Activated CD4-positive, alpha-beta T cell treated with anti-CD3 and anti-CD28 coated beads, Interleukin-2, amount 10 ng/mL, durations not matched to agents 24 days and 14 days (primary cell): Measurements from ENCODE around the gene PRM1. TPM values are rescaled to one million over a fixed set of nuclear protein-coding genes. Genes with fewer than 3 reads are reported as not detected.
"Not testable (repeated sequence)": the region's sequence is repeated elsewhere in the genome, so short reads cannot be mapped to it uniquely, and the experiment has no call there.

Experiments used
- DNase-seq: peaks from one replicate; pipeline ENCODE4 v3.0.0; 2022
- H3K27ac Mint-ChIP-seq: one replicate; pipeline ENCODE4 v1.8.0; 2022; ENCODE audit warnings: mild to moderate bottlenecking, mixed read lengths
- H3K27me3 Mint-ChIP-seq: one replicate; pipeline ENCODE4 v1.8.0; 2022; ENCODE audit warnings: mixed read lengths
- H3K36me3 Mint-ChIP-seq: one replicate; pipeline ENCODE4 v1.8.0; 2022; ENCODE audit warnings: low read depth, mild to moderate bottlenecking, mixed read lengths
- H3K4me1 Mint-ChIP-seq: one replicate; pipeline ENCODE4 v1.8.0; 2021; ENCODE audit warnings: mixed read lengths
- H3K4me3 Mint-ChIP-seq: one replicate; pipeline ENCODE4 v1.8.0; 2022; ENCODE audit warnings: mild to moderate bottlenecking, moderate library complexity, mixed read lengths
- H3K9me3 Mint-ChIP-seq: one replicate; pipeline ENCODE4 v1.8.0; 2021; ENCODE audit warnings: mixed read lengths
- intact Hi-C: fragments of 100-400 bp; cut with micrococcal nuclease; formaldehyde crosslinking; loops from one replicate; pipeline ENCODE4 v1.15.1; 2023
- total RNA-seq: library from RNA; stranded (reverse); gene quantifications from 2 replicates; pipeline ENCODE4 v1.2.3, GENCODE V29; 2022

PRM1 gene
- total RNA-seq, 1 donor from 2014 or later, result not detected

GRCh38 chr16:11297492-11298142, 16.5 kb upstream of the PRM1 start:
- Mint-ChIP-seq H3K9me3 (no peaks in the 10 kb centered on the region), H3K4me1 (peaks cover 35% of the 10 kb centered on the region), H3K27ac (peak overlapping the region; percentile 66), H3K4me3 (peak overlapping the region; percentile 63), H3K36me3 (no peaks in the 10 kb centered on the region), H3K27me3 (peaks cover 2% of the 10 kb centered on the region)
- peak; percentile 92 for DNase-seq
- intact Hi-C loops, result loop anchor here (5.0 kb wide), 1 partner anchor 35 kb away; no protein-coding TSS in a partner anchor

- no peaks in the 10 kb centered on the region for H3K36me3 Mint-ChIP-seq
- peaks cover 35% of the 10 kb centered on the region for H3K4me1 Mint-ChIP-seq
- intact Hi-C loops, result loop anchor here (5.0 kb wide), 1 partner anchor 35 kb away; no protein-coding TSS in a partner anchor
- H3K9me3 Mint-ChIP-seq, result no peaks in the 10 kb centered on the region
- DNase-seq, result no peak
- peaks cover 2% of the 10 kb centered on the region for H3K27me3 Mint-ChIP-seq
- peak overlapping the region; percentile 63 for H3K4me3 Mint-ChIP-seq
- H3K27ac Mint-ChIP-seq, result peak overlapping the region; percentile 66
Observed at GRCh38 chr16:11296706-11297491, 15.8 kb upstream of the PRM1 start.

GRCh38 chr16:11296351-11296705, 15.2 kb upstream of the PRM1 start:
- Mint-ChIP-seq H3K4me1 (peaks cover 35% of the 10 kb centered on the region), H3K27ac (no peak overlapping the region), H3K36me3 (no peaks in the 10 kb centered on the region), H3K9me3 (no peaks in the 10 kb centered on the region), H3K4me3 (no peak overlapping the region), H3K27me3 (peaks cover 6% of the 10 kb centered on the region)
- DNase-seq, result no peak
- intact Hi-C loops, result loop anchor here (5.0 kb wide), 1 partner anchor 34 kb away; no protein-coding TSS in a partner anchor

- H3K4me3 Mint-ChIP-seq, result no peak overlapping the region
- no peak overlapping the region for H3K27ac Mint-ChIP-seq
- intact Hi-C loops, result loop anchor here (5.0 kb wide), 1 partner anchor 33 kb away; no protein-coding TSS in a partner anchor
- peaks cover 35% of the 10 kb centered on the region for H3K4me1 Mint-ChIP-seq
- H3K27me3 Mint-ChIP-seq, result peaks cover 8% of the 10 kb centered on the region
- H3K9me3 Mint-ChIP-seq, result no peaks in the 10 kb centered on the region
- no peaks in the 10 kb centered on the region for H3K36me3 Mint-ChIP-seq
- DNase-seq, result no peak
Observed at GRCh38 chr16:11295672-11296071, 14.5 kb upstream of the PRM1 start.

GRCh38 chr16:11292076-11292748, 11.1 kb upstream of the PRM1 start:
- no peak overlapping the region for H3K4me3 Mint-ChIP-seq
- H3K27ac Mint-ChIP-seq, result no peak overlapping the region
- no peak for DNase-seq
- no peaks in the 10 kb centered on the region for H3K36me3 Mint-ChIP-seq
- peaks cover 32% of the 10 kb centered on the region for H3K4me1 Mint-ChIP-seq
- no peaks in the 10 kb centered on the region for H3K9me3 Mint-ChIP-seq
- peaks cover 25% of the 10 kb centered on the region for H3K27me3 Mint-ChIP-seq
- intact Hi-C loops, result no loop called here

GRCh38 chr16:11291091-11291703, 10.1 kb upstream of the PRM1 start:
- Mint-ChIP-seq H3K9me3 (no peaks in the 10 kb centered on the region), H3K27me3 (peaks cover 25% of the 10 kb centered on the region), H3K36me3 (no peaks in the 10 kb centered on the region), H3K4me3 (no peak overlapping the region), H3K4me1 (peaks cover 28% of the 10 kb centered on the region), H3K27ac (no peak overlapping the region)
- intact Hi-C loops, result no loop called here
- no peak for DNase-seq

GRCh38 chr16:11290102-11290893, 9.2 kb upstream of the PRM1 start:
- Mint-ChIP-seq H3K36me3 (no peaks in the 10 kb centered on the region), H3K4me1 (peaks cover 27% of the 10 kb centered on the region), H3K4me3 (no peak overlapping the region), H3K27ac (no peak overlapping the region), H3K9me3 (no peaks in the 10 kb centered on the region), H3K27me3 (peaks cover 25% of the 10 kb centered on the region)
- no peak for DNase-seq
- intact Hi-C loops, result no loop called here

- not testable (repeated sequence) for H3K27ac Mint-ChIP-seq, H3K4me3 Mint-ChIP-seq
- H3K4me1 Mint-ChIP-seq, result peaks cover 22% of the 10 kb centered on the region
Observed at GRCh38 chr16:11289696-11290095, 8.6 kb upstream of the PRM1 start.

GRCh38 chr16:11289202-11289601, 8.1 kb upstream of the PRM1 start:
- intact Hi-C loops, result no loop called here
- peaks cover 25% of the 10 kb centered on the region for H3K27me3 Mint-ChIP-seq

More at GRCh38 chr16:11289696-11290095, 8.6 kb upstream of the PRM1 start:
- intact Hi-C loops, DNase-seq, H3K9me3 Mint-ChIP-seq, H3K36me3 Mint-ChIP-seq: not testable (repeated sequence)
- peaks cover 25% of the 10 kb centered on the region for H3K27me3 Mint-ChIP-seq

GRCh38 chr16:11285842-11286241, 4.7 kb upstream of the PRM1 start:
- Mint-ChIP-seq H3K36me3 (no peaks in the 10 kb centered on the region), H3K9me3 (no peaks in the 10 kb centered on the region), H3K27ac (no peak overlapping the region), H3K4me3 (no peak overlapping the region), H3K4me1 (peaks cover 16% of the 10 kb centered on the region), H3K27me3 (peaks cover 29% of the 10 kb centered on the region)
- intact Hi-C loops, result no loop called here
- no peak for DNase-seq

More at GRCh38 chr16:11289202-11289601, 8.1 kb upstream of the PRM1 start:
- Mint-ChIP-seq H3K4me1 (peaks cover 22% of the 10 kb centered on the region), H3K9me3 (no peaks in the 10 kb centered on the region), H3K36me3 (no peaks in the 10 kb centered on the region), H3K4me3 (no peak overlapping the region), H3K27ac (peak overlapping the region; percentile 3)
- DNase-seq, result no peak

- H3K4me3 Mint-ChIP-seq, result no peak overlapping the region
- peaks cover 24% of the 10 kb centered on the region for H3K27me3 Mint-ChIP-seq
- no peaks in the 10 kb centered on the region for H3K9me3 Mint-ChIP-seq
- peaks cover 12% of the 10 kb centered on the region for H3K4me1 Mint-ChIP-seq
- no peak overlapping the region for H3K27ac Mint-ChIP-seq
- intact Hi-C loops, result no loop called here
- DNase-seq, result no peak
- no peaks in the 10 kb centered on the region for H3K36me3 Mint-ChIP-seq
Observed at GRCh38 chr16:11283820-11284248, 2.7 kb upstream of the PRM1 start.

GRCh38 chr16:11278681-11279628, 2.2 kb downstream of the PRM1 start:
- H3K4me1 Mint-ChIP-seq, result peaks cover 5% of the 10 kb centered on the region
- no peak for DNase-seq
- H3K27me3 Mint-ChIP-seq, result peaks cover 15% of the 10 kb centered on the region
- intact Hi-C loops, result no loop called here
- no peak overlapping the region for H3K4me3 Mint-ChIP-seq
- H3K36me3 Mint-ChIP-seq, result no peaks in the 10 kb centered on the region
- no peaks in the 10 kb centered on the region for H3K9me3 Mint-ChIP-seq
- H3K27ac Mint-ChIP-seq, result peak overlapping the region; percentile 69
